CD4-positive, alpha-beta T cell treated with Interleukin-12 subunit alpha and Interleukin-12 subunit beta, for 1 hour (primary cell): ENCODE data around the gene FNDC11.
"Not testable (repeated sequence)": the region's sequence is repeated elsewhere in the genome, so short reads cannot be mapped to it uniquely, and the experiment has no call there.

Experiments used
- DNase-seq: peaks from one replicate; pipeline ENCODE4 v3.0.0-alpha.2; 2020

The FNDC11 gene, protein sequence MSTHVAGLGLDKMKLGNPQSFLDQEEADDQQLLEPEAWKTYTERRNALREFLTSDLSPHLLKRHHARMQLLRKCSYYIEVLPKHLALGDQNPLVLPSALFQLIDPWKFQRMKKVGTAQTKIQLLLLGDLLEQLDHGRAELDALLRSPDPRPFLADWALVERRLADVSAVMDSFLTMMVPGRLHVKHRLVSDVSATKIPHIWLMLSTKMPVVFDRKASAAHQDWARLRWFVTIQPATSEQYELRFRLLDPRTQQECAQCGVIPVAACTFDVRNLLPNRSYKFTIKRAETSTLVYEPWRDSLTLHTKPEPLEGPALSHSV

DNA sequence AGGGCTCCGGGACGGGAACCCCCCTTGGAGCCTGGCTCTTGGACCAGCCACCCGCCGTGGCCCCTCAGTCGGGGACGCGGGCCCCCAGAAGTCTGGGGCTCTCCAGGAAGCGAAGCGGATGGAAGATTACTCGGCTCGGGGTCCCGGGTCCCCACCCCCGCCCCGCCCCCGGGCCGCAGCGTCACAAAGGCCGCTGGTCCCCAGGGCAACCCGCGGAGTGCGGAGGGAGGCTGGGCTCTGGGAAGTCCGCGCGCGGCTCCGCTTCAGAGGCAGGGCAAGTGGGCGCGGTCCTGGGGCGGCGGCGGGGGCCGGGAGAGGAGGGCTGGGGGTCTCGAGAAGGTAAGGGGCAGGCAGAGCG is at the start of gene FNDC11:
FNDC11 (plus strand) TSS at position 227 of the 358 bp plus-strand sequence. CDS start 1,505 bp downstream, outside the sequence.
- peak; percentile 66 for DNase-seq

DNA sequence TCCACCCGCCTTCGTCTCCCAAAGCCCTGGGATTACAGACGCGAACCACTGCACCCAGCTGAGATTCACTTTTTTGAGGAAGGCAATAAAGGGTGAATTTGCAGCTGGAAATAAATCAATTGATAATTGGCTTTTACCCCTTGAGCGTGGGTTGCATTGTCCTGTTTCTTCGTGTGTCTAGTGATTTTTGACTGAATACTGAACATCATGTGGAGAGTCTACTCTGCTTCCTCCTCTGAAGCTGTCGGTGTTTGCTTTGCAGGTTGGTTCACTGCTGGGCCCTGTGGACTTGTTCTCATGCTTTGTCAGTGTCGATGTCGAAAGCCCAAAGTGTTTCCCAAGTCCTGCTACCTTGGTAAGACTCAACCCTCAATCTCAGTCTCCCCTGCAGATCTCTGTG is 49.3 kb upstream of the FNDC11 start:
- no peak for DNase-seq

DNA sequence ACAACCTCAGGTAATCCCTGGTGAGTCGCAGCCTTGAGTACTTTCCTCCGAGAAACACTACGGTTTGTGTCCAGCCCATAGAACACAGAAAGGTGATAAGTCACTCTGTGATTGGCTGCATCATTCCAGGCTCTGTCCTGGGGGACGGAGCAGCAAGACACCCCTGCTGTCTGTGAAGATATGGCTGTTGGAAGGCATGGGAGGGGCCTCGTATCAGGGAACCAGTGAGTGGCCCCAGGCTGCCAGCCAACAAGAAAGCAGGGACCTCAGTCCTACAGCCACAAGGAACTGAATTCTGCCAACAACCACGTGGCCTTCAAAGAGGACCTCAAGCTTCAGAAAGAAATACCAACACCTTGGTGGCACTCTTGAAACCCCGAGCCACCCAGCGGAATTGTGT is 48.7 kb upstream of the FNDC11 start:
- DNase-seq = no peak

DNA sequence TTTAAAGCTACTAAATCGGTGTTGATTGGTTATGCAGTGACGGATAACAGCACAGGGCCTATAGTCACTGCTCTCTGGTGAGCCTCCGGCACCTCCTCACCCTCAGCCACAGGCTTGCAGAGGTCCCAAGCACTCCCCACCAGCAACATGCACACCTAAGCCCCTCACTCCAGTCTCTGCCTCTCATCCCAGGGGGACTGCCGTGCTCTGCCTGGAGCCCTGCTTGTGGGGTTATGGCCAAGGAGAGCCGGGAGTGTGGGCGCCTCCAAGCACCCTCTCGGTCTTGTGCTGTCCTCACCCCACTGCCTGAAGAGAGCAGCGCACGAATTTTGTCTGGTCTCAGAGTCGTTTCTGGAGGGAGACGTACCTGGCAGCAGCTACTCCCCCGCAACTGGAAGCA is 48.2 kb upstream of the FNDC11 start:
- no peak for DNase-seq

DNA sequence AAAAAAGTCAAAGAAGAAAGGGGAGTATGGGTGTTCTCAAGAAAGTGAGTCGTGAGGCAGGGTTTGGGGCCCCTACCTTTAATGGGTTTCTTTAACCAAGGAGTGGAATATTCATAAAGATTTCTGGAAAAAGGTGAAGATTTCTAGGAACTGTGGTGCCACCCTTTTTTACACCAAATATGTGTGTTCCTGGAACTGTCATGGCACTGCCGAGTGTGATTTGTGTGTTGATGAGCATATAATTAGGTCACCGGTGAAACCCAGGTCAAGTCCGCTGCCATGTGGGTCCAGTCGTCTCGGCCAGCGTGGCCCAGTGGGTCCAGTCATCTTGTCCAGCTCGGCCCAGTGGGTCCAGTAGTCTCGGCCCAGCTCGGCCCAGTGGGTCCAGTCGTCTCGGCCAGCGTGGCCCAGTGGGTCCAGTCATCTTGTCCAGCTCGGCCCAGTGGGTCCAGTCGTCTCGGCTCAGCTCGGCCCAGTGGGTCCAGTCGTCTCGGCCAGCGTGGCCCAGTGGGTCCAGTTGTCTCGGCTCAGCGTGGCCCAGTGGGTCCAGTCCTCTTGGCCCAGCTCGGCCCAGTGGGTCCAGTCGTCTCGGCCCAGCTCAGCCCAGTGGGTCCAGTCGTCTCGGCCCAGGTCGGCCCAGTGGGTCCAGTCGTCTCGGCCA is 46.7 kb upstream of the FNDC11 start:
- DNase-seq = no peak

DNA sequence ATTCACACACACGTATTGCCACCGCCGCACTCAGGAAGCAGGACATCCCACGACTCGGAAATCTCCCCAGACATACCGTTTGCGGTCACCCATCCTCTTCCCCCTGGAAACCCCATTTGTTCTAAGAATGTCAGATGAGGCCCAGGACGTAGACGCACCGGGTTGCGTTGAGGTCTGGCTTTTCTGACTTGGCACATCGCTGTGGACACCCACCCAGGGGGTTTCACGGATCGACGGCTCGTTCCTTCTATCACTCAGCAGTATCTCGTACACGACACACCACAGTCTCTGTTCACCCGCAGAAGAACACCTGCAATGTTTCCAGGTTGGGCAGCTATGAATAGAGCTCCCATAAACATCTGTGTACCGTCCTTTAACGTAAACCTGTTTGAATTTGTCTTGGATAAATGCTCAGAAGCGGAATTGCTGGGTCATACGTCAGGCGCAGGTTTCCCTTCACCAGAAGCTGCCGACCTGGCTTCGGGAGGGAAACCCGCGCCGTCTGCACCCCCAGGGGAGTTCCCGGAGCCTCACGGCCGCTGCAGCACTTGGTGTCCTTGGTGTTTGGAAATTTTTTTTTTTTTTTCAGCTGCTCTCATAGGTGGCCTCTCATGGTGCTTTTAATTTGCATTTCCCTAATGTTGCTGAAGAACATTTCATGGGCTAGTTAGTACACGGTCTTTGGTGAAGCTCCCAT is 45.7 kb upstream of the FNDC11 start:
- DNase-seq = no peak

DNA sequence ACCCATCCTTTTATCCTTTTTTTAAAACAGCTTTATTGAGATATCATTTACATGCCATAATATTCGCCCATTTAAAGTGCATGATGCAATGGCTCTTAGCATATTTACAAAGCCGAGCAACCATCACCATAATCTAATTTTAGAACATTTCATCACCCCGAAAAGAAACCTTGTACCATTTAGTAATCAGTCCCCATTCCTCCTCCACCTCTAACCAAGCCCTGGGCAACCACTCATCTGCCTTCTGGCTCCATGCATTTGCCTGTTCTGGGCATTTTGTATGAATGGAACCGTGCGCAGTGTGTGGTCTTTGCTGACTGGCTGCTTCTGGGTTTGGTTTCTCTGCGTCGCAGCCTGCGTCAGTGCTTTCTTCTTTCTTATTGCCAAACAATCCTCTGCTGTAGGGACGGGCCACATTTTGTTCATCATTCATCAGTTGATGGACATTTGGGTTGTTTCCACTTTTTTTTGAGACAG is 44.8 kb upstream of the FNDC11 start:
- DNase-seq = no peak

DNA sequence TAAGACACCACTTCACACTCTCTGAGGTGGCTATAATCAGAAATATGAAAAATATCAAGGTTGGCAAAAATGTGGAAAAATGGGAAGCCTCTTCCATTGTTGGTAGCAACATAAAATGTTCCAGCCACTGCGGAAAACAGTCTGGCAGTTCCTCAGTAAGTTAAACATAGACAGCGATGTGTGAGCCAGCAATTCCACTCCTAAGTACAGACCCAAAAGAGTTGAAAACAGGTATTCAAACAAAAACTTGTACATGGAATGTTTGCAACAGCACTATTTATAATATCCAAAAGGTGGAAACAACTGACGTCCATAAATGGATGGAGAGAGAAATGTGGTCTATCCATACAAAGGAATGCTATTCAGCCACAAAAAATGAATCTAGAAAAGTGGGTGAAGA is 40.8 kb upstream of the FNDC11 start:
- no peak for DNase-seq

DNA sequence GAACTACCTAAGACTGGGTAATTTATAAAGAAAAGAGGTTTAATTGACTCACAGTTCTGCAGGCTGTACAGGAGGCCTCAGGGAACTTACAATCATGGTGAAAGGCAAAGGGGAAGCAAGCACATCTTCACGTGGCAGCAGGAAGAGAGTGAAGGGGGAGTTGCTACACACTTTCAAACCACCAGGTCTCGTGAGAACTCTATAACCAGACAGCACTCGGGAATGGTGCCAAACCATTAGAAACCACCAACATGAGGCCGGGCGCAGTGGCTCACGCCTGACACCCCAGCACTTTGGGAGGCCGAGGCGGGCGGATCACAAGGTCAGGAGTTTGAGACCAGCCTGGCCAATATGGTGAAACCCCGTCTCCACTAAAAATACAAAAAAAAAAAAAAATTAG is 39.4 kb upstream of the FNDC11 start:
- not testable (repeated sequence) for DNase-seq

DNA sequence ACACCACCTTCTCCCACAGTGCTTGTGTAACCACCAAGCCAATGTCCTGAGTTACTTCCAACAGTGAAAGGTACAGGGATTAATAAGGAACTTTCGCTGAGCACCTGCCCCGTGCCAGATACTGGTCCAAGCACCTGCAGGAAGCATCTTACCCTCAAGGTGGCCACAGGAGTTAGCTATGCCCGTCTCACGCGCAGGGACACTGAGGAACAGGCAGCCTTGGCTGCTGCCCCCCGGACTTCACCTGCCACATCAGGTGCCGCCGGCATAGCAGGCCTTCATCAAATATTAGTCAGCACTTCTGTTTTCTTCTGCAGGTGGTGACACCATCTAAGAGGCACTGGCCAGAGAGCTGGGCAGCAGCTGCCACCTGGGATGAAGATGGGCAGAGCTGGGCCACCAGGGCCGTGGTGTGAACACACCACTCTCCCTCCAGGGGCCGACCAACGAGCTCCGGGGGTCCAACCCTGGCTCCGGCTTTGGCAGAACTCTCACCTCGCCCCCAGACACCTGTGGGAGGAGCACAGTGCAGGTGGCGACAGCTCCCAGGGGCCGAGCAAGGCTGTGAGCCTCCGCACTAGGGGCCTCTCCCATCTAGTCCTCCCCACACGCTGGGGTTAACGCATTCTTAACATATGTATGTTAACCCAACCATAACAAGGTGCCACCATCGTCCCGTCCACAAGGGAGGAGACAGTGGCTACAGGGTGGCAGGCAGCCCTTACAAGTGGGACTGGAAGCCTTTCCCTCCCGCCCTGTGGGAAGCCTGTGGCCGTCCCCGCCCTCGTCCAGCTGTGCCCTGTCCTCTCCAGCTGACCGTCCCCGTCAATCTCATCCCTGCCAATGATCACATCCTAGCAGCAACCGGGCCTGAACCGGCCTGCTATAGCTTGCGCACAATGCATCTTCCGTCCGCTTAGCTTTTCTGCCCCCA is 36.3 kb upstream of the FNDC11 start:
- DNase-seq = no peak

DNA sequence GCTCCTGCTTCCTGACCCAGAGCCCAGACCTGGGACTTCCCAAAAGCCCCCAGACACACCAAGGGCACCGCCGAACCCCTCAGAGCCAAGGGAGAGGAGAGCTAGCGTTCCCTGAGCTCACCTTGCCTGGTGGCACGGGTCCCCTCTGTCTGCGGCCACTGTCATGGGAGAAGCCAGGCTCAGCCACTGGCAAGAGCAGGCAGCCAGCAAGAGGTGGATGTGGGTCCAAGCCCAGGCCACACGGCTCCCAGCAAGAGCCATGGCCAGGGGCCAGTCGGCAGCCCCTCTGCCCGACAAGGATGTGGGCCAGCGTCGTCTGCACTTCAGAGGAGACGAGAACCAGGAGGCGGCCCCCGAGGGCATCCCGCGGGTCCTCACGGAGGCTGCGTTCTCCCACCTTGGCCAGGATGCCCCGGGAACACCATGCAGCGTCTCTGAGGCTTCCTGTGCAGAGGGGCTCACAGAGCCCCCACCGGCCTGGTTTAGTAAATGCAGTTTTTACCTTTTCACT is 35.6 kb upstream of the FNDC11 start:
- no peak for DNase-seq

DNA sequence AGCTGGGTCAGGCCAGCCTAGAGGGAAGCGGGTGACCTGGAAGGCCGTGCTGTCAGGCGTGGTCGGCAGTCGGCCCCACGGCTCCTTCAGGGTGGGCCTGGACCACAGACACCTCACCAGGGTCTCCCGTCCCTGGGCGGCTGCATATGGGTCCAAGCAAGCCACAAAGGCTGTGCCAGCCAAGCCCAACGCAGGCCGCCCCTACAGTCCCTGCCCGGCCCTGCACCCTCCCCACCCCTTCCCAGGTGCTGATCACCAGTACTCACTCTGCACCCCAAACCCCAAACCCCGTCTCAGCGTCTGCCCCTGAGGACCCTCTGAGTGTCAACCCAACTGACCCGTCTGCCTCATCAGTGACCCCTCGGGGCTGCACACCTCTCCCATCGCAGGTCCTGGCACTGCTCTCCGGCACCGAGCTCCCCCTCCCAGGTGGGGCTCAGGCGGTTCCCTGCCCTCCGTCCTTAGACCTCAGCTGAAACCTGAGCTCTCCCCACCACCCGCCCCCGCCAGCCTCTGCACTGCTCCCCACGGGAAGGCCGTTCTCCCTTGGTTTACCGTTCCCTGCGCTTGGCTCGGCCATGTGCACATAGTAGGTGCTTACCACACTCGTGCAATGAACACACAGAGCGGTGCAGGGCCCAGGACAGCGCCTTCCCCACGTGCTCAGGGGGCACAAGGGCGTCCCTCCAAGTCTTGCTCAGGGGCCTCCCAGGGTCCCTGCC is 34.9 kb upstream of the FNDC11 start:
- DNase-seq = no peak

DNA sequence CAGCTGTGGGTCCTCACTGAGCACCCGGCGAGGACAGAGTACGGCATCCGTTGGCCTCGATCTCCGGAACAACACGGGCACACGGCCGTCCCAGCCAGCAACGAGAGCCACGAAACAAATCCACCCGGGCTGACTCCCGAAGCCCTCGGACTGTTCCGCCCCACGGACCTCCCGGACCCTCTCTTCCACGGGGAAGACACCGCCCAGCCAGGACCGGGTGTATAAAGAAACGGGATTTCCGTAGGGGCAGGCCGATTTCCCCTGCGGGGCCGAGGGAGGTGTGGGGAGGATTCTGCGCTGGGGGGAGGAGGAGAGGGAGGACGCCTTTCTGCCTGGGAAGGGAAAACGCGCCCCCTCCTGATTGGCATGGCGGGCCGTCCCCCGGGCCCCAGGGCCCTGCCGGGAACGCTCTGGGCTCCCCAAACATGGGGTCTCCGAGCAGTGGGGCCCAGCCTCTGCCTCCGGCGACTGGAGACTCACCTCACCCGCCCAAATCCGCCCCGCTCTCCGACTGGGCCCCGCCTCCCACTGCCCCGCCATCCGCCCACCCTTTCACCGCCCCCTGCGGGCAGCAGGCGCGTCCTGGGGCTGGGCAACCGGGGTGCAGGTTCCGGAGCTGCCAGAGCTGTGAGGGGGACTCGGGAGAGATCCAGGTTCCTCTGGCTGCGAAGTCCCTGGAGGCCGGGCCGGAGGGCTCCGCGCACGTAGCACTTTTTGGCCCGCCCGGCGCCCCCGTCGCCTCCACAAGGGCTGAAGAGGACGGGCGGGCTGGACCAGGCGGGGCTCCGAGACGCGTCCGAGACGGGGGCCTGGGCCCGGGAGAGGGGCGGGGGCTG is 34.1 kb upstream of the FNDC11 start:
- DNase-seq = peak; percentile 76

DNA sequence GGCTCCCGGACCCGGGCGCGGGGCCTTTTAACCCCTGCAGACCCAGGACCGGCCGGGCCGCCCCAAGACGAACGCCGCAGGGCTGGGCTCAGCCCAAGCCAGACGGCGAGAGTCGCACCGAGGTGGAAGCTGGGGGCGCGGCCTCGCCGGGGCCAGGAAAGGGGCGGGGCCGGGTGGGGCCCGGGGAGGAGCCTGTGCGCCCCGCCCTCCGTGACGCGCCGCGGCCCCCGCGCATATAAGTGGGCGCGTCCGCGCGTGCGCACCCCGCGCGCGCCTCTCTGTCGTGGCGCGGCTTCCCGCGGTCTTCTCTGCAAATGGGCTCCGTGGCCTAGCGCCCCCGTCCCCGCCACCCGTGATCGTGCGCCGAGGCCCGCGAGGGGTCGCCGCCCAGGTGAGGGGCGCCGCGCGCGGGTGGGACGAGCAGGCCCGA is 33.4 kb upstream of the FNDC11 start, which contains the start of gene PPDPF:
PPDPF (plus strand) TSS at position 262 of the 430 bp plus-strand sequence. CDS start 544 bp downstream, outside the sequence.
- DNase-seq = peak; percentile 89

DNA sequence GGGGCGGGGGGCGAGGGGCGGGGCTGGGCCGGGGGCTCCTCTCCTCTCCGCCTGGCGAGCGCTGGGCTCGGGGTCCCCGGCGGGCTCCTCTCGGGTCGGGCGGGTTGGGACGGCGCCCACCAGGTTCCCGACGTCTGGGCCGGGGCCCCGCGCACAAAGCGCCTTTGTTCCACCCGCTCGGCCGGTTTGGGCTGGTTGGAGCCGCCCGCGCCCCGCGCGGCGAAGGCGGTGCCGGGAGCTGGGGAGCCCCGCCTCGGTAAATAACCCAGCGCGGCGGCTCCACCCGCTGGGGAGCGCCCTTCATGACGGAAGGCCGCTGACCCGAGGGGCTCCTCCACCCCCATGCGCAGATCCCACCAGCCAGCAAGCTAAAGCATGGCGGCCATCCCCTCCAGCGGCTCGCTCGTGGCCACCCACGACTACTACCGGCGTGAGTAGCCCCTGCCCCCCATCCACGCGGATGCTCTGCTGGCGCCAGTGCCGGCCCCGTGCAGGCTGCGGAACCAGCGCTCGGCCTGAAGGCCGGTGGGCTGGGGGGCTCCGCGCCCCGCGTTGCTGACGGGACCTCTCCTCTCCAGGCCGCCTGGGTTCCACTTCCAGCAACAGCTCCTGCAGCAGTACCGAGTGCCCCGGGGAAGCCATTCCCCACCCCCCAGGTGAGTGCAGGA is 32.9 kb upstream of the FNDC11 start:
- peak; percentile 69 for DNase-seq

DNA sequence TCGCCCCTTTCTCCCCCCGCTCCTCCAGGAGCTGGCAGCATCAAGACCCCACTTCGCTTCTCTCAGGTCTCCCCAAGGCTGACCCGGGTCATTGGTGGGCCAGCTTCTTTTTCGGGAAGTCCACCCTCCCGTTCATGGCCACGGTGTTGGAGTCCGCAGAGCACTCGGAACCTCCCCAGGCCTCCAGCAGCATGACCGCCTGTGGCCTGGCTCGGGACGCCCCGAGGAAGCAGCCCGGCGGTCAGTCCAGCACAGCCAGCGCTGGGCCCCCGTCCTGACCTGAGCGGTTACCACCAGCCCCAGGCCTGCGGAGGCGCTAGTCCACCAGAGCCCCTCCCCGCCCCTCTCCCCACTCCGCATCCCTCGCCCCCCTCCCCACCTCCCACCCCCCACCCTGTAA is 32.4 kb upstream of the FNDC11 start:
- DNase-seq = no peak

DNA sequence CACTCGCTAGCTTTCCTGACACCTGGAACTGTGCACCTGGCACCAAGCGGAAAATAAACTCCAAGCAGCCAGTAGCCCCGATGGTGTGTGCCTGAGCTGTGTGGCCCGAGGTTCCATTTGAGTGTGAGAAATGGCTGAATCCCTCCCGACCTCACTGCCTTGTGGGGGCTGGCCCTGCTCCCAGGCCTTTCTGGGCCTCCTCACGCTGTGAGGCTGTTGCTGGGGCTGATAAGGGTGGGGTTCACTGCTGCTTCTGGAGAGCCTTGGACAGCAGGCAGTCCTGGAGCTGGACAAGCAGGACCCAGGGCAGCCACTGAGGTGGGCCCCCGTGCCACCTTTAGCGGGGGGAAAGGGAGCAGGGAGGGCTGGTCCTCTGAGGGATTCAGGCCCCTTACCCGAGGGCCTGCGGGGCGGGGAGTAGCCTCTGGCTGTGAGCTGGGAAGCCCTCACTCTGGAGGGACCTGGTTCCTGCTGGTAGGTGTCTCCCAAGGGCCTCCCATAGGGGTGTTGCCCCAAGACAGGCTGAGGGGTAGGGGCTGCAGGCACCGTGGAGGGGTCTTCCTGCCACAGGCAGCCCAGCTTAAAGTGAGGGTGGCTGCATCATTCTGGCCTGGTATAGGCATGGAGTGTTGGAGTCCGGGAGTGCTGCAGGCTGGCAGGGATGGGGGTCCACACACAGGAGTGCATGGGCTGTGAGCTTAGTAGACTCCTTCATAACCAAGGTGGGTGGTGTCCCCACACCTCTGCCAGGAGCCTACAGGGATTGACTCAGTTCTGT is 31.7 kb upstream of the FNDC11 start:
- no peak for DNase-seq

DNA sequence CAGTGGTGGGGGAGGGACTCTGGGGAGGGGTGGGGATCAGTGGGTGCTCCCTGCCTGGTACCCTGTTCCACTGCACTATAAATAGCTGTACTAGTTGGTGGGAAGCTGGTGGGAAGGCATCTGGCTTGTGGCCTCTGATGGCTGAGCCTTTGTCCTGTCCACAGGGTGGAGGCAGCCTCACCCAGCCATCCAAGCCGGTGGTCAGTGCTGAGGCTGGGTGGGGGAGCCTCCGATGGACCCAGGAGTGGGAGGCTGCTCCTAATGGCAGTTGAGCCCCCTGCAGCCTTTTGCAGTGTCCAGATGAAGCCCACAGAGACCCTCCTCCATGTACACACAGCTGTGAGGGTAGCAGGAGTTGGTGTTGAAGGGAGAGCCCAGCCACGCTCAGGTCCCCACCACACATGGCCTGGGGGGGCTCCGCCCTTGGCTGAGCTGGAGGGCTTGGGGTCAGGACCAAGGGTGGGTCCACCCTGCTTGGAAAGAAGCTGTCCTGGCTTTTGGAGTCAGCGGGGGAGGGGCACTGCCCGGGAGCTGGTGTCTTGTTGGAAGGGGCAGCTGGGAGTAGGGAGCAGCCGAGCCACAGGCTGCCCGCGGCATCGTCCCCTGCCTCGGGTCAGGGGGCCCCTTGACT is 30.9 kb upstream of the FNDC11 start:
- DNase-seq = no peak

DNA sequence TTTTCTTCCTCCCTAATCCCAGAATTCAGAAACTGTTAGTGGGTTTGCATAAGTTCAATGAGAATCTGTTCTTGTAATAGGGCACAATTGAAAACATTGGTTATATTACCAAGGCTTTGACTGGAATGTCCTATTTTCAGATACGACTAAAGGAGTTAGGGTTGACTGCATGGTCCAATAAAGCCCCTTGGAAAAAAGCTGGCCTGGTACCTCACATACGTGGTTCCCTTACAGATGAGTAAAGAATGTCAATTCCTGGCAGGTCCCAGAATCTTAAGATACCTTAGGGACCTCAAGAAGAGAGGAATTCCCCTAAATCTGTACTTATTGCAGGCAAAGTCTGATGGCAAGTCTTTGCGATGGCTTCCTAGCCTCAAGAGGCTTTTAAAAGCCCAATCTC is 28.8 kb upstream of the FNDC11 start:
- DNase-seq = no peak
